MM.1S (cell line): Measurements from ENCODE around the gene SH3BP1.

Source experiments
- EZH2phosphoT487 ChIP-seq: fragments of 300-600 bp; sonication (generic); IDR thresholded peaks from 2 replicates; pipeline ENCODE4 v1.6.1; 2018; ENCODE audit warnings: antibody characterized with exemption, low read length
- TF ChIP-seq, protein P1 (sequence below): fragments of 300-600 bp; sonication (generic); IDR thresholded peaks from 2 replicates; pipeline ENCODE4 v1.5.1; 2016; ENCODE audit warnings: antibody characterized with exemption, low read length, mixed read lengths

DNA sequence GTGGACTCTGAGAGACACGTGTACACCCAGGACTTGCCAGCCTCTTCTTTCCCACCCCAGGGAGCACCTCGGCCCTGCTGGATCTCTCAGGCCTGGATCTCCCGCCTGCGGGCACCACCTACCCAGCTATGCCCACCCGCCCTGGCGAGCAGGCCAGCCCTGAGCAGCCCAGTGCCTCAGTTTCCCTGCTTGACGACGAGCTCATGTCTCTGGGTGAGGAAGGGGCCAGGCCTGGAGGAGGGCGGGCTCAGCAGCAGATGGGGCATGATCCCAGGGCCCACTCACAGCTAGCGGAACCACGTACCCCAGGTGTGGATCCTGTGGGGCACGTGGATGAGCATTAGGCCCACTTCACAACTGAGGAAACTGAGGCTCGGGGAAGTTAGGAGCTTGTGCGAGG is 13.7 kb upstream of the SH3BP1 start:
- TF ChIP-seq EZH2phosphoT487: no peak
- TF ChIP-seq, protein P1, sequence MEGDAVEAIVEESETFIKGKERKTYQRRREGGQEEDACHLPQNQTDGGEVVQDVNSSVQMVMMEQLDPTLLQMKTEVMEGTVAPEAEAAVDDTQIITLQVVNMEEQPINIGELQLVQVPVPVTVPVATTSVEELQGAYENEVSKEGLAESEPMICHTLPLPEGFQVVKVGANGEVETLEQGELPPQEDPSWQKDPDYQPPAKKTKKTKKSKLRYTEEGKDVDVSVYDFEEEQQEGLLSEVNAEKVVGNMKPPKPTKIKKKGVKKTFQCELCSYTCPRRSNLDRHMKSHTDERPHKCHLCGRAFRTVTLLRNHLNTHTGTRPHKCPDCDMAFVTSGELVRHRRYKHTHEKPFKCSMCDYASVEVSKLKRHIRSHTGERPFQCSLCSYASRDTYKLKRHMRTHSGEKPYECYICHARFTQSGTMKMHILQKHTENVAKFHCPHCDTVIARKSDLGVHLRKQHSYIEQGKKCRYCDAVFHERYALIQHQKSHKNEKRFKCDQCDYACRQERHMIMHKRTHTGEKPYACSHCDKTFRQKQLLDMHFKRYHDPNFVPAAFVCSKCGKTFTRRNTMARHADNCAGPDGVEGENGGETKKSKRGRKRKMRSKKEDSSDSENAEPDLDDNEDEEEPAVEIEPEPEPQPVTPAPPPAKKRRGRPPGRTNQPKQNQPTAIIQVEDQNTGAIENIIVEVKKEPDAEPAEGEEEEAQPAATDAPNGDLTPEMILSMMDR: no peak
